AG04450 (cell line): ENCODE measurements around the gene PTPN22. TPM values are rescaled to one million over a fixed set of nuclear protein-coding genes. Genes with fewer than 3 reads are reported as not detected.

Source experiments
- CTCF ChIA-PET: fragments of 300-600, 350-600 bp; formaldehyde crosslinking; extraction: SDS; loops from one replicate; lab custom pipeline; 2022; ENCODE audit warnings: antibody characterized with exemption, inconsistent platforms; lab: Charles Lee
- POLR2A ChIA-PET: fragments of 350-600 bp; formaldehyde crosslinking; extraction: SDS; loops from one replicate; lab custom pipeline; 2021; ENCODE audit warnings: antibody characterized with exemption, inconsistent platforms; lab: Yijun Ruan, JAX
- DNase-seq: peaks from one replicate; pipeline ENCODE4 v3.0.0-alpha.2; 2011; ENCODE audit warnings: low read depth, low spot score
- H3K27ac ChIP-seq: one replicate; pipeline ENCODE4 v1.5.1; 2012; ENCODE audit warnings: low read depth, low read length, control low read depth
- H3K27me3 ChIP-seq: one replicate; pipeline ENCODE4 v1.6.0; 2012; ENCODE audit warnings: low read length; ENCODE audit not compliant: control insufficient read depth, insufficient read depth
- H3K4me3 ChIP-seq: 2 replicates; pipeline ENCODE4 v1.5.1; 2011; ENCODE audit warnings: mild to moderate bottlenecking, low read depth, low read length, control low read depth
- H3K9me3 ChIP-seq: 2 replicates; pipeline ENCODE4 v1.5.1; 2012; ENCODE audit warnings: low read length; ENCODE audit not compliant: control insufficient read depth, insufficient read depth
- polyA plus RNA-seq: library from polyadenylated mRNA; depleted of rRNA; stranded (reverse); fragments of >200 nt; gene quantifications from 2 replicates; pipeline ENCODE4 v1.2.3, GENCODE V29; 2011
- TF ChIP-seq, protein P1 (sequence below): IDR thresholded peaks from 2 replicates; pipeline ENCODE4 v1.5.1; 2011; ENCODE audit warnings: low read depth, low read length, control low read depth, inconsistent platforms

Gene PTPN22
- polyA plus RNA-seq, 1 experiment, result 0.17 TPM

DNA sequence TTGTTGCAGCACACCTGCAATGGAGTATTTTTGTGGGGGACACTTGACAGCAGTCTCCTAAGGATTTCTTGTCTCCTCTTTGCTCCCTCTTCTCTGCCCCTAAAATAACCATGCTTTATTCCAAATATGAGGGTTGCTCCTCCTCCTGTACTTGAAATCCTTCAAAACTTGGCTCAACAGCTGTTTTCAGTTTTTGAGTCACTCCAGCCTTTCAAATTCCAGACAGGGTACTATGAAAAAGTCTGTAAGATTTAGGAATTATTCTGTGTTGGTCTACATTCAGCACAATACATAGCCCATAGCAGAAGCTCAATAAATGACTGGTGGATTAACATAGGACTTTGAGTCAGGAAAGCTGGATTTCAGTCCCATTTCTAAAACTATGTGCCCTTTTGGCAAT is 27.6 kb upstream of the PTPN22 start:
- Histone ChIP-seq H3K27me3 (no peaks in the 10 kb centered on the region), H3K9me3 (no peaks in the 10 kb centered on the region), H3K27ac (no peak overlapping the region), H3K4me3 (no peak overlapping the region)
- TF ChIP-seq, protein P1, sequence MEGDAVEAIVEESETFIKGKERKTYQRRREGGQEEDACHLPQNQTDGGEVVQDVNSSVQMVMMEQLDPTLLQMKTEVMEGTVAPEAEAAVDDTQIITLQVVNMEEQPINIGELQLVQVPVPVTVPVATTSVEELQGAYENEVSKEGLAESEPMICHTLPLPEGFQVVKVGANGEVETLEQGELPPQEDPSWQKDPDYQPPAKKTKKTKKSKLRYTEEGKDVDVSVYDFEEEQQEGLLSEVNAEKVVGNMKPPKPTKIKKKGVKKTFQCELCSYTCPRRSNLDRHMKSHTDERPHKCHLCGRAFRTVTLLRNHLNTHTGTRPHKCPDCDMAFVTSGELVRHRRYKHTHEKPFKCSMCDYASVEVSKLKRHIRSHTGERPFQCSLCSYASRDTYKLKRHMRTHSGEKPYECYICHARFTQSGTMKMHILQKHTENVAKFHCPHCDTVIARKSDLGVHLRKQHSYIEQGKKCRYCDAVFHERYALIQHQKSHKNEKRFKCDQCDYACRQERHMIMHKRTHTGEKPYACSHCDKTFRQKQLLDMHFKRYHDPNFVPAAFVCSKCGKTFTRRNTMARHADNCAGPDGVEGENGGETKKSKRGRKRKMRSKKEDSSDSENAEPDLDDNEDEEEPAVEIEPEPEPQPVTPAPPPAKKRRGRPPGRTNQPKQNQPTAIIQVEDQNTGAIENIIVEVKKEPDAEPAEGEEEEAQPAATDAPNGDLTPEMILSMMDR, result no peak
- ChIA-PET CTCF (interaction anchor here (0.8 kb wide), 2 partner anchors 31 to 64 kb away, joined by 3 read pairs; no protein-coding TSS in a partner anchor), POLR2A (no interaction called here)
- DNase-seq, result no peak

DNA sequence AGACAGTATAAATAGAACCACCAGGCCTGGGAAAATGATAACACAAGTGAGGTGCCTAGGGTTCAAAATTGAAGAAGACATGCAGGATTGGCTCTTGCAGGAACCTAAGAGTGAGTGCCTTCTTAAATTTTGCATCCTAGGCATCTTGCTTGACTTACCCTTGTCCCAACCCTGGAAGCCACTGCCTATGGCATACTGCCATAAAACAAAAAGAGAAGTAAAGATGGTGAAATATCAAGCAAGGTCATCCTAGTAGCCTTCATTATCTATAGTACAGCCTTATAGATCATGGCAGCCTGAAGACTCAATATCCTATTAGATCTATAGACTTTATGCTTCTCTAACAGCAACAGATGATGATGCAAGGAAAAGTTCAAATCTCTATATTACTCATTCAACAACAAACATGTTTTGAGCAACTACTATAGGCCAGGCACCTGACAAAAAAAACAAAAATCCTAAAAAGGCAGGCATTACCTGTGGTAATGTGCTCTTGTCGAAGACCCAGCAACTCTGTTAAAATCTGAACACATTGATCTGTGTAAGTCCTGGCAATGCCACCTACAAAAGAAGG is 26.8 kb upstream of the PTPN22 start:
- Histone ChIP-seq H3K27me3 (no peaks in the 10 kb centered on the region), H3K4me3 (no peak overlapping the region), H3K27ac (no peak overlapping the region), H3K9me3 (no peaks in the 10 kb centered on the region)
- ChIA-PET POLR2A (no interaction called here), CTCF (interaction anchor here (0.8 kb wide), 2 partner anchors 32 to 63 kb away, joined by 3 read pairs; no protein-coding TSS in a partner anchor)
- TF ChIP-seq, protein P1, result no peak
- DNase-seq, result no peak

DNA sequence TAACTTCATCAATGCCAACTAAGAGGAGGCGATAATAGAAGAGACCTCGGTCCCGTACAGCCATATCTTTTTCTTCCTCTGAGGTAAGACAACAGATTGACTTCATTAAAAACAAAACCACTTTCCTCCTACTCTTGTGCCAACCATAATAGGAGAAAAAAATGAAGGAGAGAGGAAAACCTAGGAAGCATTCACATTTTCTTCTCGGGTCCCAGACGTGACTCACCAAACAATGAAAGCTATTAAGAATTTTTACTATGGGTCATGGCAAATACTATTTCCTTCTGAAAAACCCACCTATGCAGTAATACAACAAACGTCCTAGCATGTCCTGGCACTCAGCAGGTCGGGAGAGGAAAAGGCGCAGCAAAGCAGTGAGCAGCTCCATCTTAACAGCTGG is 24.4 kb upstream of the PTPN22 start:
- Histone ChIP-seq H3K27ac (no peak overlapping the region), H3K27me3 (no peaks in the 10 kb centered on the region), H3K9me3 (no peaks in the 10 kb centered on the region), H3K4me3 (no peak overlapping the region)
- DNase-seq, result no peak
- TF ChIP-seq, protein P1, result no peak
- ChIA-PET POLR2A (interaction anchor here (0.6 kb wide), 1 partner anchor 114 kb away, joined by 3 read pairs; no protein-coding TSS in a partner anchor), CTCF (no interaction called here)

DNA sequence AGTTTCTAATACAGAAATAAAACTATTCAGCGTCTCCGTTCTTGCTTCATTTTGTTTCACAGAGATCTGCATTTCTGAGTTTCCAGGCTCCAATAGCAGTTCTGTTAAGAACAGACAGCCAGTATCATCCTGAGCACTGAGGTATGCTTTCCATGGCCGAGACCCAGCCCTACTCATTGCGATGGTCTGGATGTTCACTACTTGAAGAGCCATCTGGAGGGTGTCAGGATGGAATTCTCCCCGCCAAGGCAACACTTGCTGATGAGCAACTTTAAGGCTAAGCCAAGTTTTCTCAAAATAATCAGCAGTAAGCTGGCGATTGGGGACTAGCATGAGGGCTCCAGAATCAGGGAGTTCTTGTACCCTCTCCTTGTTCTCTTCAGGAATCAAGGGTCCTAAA is 23.6 kb upstream of the PTPN22 start:
- no peak overlapping the region for H3K27ac ChIP-seq
- ChIA-PET POLR2A (no interaction called here), CTCF (no interaction called here)
- H3K9me3 ChIP-seq, result no peaks in the 10 kb centered on the region
- no peaks in the 10 kb centered on the region for H3K27me3 ChIP-seq
- no peak overlapping the region for H3K4me3 ChIP-seq
- TF ChIP-seq, protein P1, result no peak
- no peak for DNase-seq

DNA sequence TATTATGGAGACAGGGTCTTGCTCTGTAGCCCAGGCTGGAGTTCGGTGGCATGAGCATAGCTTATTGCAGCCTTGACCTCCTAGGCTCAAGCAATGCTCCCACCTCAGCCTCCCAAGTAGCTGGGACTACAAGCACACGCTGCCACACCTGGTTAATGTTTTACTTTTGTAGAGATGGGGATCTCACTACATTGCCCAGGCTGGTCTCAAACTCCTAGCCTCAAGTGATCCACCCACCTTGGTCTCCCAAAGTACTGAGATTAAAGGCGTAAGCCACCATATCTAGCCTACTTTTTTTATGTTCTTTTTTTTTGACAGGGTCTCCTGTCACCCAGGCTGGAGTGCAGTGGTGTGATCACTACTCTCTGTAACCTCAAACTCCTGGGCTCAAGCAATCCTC is 21.8 kb upstream of the PTPN22 start:
- DNase-seq, result no peak
- H3K27me3 ChIP-seq, result no peaks in the 10 kb centered on the region
- TF ChIP-seq, protein P1, result no peak
- H3K9me3 ChIP-seq, result no peaks in the 10 kb centered on the region
- H3K27ac ChIP-seq, result no peak overlapping the region
- no peak overlapping the region for H3K4me3 ChIP-seq
- ChIA-PET CTCF (no interaction called here), POLR2A (interaction anchor here (0.6 kb wide), 1 partner anchor 1358 kb away, joined by 5 read pairs; no protein-coding TSS in a partner anchor)
